ENCODE results near the gene PCDHGA3.
"Not testable (repeated sequence)": the region's sequence is repeated elsewhere in the genome, so short reads cannot be mapped to it uniquely, and the experiment has no call there.

Gene PCDHGA3

GRCh38 chr5:141349917-141350619 lies 6.4 kb downstream of the PCDHGA3 start, which contains the start of gene PCDHGB1:
Gene PCDHGB1 (plus strand): TSS chr5:141350099. CDS start chr5:141350261, 162 bp downstream.
- DNase-seq, result peak; percentile 82

GRCh38 chr5:141351591-141351990 lies 8.0 kb downstream of the PCDHGA3 start:
- no peak for DNase-seq

GRCh38 chr5:141354900-141355469 lies 11.4 kb downstream of the PCDHGA3 start, which contains the start of gene PCDHGA4:
Gene PCDHGA4 (plus strand): TSS chr5:141355021. CDS start chr5:141355108, 87 bp downstream.
- DNase-seq, result peak; percentile 4

- DNase-seq, result no peak
Measured at GRCh38 chr5:141355641-141356040, 12.0 kb downstream of the PCDHGA3 start.

- DNase-seq, result no peak
Measured at GRCh38 chr5:141356133-141356532, 12.5 kb downstream of the PCDHGA3 start.

- no peak for DNase-seq
Measured at GRCh38 chr5:141356950-141357349, 13.3 kb downstream of the PCDHGA3 start.

- peak; percentile 50 for DNase-seq
Measured at GRCh38 chr5:141359790-141360426, 16.3 kb downstream of the PCDHGA3 start, which contains the start of gene PCDHGB2. Gene PCDHGB2 (plus strand): TSS chr5:141359994. CDS start chr5:141360136, 142 bp downstream.

GRCh38 chr5:141360685-141361084 lies 17.1 kb downstream of the PCDHGA3 start:
- DNase-seq, result no peak

- DNase-seq, result no peak
Measured at GRCh38 chr5:141362719-141363118, 19.1 kb downstream of the PCDHGA3 start.

GRCh38 chr5:141363952-141364660 lies 20.5 kb downstream of the PCDHGA3 start, which contains the start of gene PCDHGA5:
Gene PCDHGA5 (plus strand): TSS chr5:141364162. CDS start chr5:141364331, 169 bp downstream.
- DNase-seq, result no peak

- DNase-seq, result no peak
Measured at GRCh38 chr5:141366016-141366896, 22.6 kb downstream of the PCDHGA3 start.

GRCh38 chr5:141369994-141370848 lies 26.6 kb downstream of the PCDHGA3 start, which contains the start of gene PCDHGB3:
Gene PCDHGB3 (plus strand): TSS chr5:141370242. CDS start chr5:141370395, 153 bp downstream.
- DNase-seq, result no peak

- DNase-seq, result no peak
Measured at GRCh38 chr5:141371572-141372475, 28.2 kb downstream of the PCDHGA3 start.

- DNase-seq, result no peak
Measured at GRCh38 chr5:141373673-141374317, 30.2 kb downstream of the PCDHGA3 start, which contains the start of gene PCDHGA6. Gene PCDHGA6 (plus strand): TSS chr5:141373891. CDS start chr5:141374084, 193 bp downstream.

- no peak for DNase-seq
Measured at GRCh38 chr5:141374627-141375026, 31.0 kb downstream of the PCDHGA3 start.

GRCh38 chr5:141375444-141376155 lies 32.0 kb downstream of the PCDHGA3 start:
- DNase-seq, result not testable (repeated sequence)

GRCh38 chr5:141382469-141383294 lies 39.1 kb downstream of the PCDHGA3 start, which contains the start of gene PCDHGA7:
Gene PCDHGA7 (plus strand): TSS chr5:141382742. CDS start chr5:141382900, 158 bp downstream.
- no peak for DNase-seq

Data from OCI-M1 (cell line).